Measurements from ENCODE around the gene PTOV1.

PTOV1 gene

DNA sequence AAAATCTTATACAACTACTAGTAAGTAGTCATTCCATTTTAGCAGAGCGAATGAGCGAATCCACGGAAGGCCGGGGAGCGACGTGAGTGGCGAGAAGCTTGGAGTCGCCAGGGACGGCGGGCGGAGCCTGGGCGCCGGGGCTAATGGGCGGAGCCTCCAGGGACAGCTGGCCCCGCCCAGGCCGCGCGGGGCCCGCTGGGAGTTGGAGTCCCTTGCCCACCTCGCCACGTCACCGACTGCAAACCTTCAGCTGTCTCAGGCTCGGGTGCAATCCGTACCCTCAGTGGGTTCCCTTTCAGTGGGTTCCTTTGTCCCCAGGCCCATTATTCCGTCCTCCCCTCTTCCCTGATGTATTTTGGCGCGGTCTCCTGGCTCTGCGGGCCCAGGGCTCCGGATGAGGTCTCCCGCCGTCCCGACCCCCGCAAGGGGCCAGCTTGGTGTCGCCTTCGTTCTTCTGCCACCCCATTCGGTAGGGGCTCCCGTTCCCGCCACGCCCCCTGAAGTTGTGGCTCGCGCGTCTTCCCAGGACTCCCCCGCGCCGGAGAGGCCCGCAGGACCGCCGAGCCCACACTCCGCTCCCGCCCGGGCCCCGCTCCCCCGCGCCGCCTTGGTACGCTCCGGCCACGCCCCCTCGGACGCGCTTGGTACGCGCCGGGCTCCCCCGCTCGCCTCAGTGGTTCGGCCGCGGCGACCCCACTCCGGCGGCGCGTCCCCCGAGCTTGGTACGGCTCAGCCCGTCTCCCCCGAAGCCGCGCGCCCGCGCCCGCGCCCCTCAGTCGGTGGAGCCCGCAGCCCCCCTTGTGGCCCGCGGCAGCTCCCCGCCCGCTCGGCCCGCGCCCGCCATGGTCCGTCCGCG lies at the start of gene PTOV1:
TSS of gene PTOV1 (plus strand) at position 673 of the 856 bp plus-strand sequence.
- peak; percentile 95 for DNase-seq

DNA sequence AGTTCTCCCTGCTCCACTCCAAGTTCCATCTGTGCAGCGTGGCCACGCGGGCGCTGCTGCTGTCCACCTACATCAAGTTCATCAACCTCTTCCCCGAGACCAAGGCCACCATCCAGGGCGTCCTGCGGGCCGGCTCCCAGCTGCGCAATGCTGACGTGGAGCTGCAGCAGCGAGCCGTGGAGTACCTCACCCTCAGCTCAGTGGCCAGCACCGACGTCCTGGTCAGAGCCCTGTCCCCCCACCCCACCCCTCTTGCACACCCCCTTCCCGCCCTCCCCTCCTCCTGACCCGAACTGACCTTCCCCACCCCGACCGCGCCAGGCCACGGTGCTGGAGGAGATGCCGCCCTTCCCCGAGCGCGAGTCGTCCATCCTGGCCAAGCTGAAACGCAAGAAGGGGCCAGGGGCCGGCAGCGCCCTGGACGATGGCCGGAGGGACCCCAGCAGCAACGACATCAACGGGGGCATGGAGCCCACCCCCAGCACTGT lies 49.5 kb upstream of the PTOV1 start:
- DNase-seq = peak; percentile 60

DNA sequence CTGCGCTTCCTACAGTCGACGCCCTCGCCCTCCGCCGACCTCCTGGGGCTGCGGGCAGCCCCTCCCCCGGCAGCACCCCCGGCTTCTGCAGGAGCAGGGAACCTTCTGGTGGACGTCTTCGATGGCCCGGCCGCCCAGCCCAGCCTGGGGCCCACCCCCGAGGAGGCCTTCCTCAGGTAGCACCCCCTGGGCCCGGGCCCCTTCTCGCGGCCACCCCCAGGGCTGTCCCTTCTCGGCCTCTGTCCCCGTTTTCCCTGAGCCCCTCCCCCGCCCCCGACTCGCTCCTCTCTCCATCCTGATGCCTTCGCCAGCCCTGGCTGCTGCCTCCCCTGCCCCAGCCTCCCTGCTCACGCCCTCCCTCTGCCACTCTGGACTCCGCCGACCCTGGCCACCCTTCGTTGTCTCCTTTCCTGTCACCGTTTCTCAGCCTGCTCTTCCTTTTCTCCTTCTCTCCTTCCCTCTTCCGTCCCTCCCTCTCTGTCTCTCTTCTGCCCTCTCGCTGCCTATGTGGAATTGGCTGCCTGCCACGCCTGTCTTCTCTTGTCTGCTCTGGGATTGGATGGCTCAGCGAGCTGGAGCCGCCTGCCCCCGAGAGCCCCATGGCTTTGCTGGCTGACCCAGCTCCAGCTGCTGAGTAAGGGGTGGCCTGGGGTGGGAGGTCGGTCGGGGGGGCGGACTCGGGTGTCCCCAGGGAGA lies 48.8 kb upstream of the PTOV1 start:
- peak; percentile 93 for DNase-seq

DNA sequence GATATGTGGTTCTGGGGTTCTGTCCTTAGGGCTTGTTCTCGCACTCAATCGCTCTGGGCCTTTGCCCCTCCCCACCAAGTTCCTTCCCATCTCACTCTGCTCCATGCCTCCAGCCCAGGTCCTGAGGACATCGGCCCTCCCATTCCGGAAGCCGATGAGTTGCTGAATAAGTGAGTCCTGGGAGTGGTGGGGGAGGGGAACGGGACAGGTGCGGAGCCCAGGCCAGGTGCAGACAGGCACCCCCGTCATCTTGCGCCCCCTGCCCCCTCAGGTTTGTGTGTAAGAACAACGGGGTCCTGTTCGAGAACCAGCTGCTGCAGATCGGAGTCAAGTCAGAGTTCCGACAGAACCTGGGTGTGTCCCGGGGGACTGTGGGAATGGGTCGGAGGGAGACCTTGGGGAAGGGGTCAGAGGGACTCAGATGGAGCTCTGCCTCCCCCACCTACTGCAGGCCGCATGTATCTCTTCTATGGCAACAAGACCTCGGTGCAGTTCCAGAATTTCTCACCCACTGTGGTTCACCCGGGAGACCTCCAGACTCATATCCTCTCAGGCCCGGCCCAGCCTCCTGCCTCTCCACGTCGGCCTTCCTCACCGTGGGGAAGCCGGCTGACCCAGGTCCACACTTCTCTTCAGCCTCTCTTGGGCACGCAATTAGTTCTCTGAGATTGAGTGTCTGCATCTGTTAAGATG lies 48.0 kb upstream of the PTOV1 start:
- peak; percentile 93 for DNase-seq

DNA sequence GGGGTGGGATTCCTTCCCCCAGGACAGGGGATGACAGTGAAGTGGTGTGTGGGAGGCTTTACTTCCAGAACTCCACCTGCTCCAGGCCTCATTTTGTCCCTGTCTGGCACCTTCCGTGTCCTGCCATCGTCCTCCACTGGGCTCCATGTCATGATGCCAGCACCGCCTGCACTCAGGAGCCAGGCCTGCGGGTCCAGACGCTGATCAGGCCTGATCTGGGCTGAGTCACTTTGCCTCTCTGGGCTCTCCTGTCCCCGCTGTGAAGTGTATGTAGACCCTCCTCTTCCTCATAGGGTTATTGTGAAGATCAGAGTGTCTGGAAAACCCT lies 47.5 kb upstream of the PTOV1 start:
- peak; percentile 59 for DNase-seq

DNA sequence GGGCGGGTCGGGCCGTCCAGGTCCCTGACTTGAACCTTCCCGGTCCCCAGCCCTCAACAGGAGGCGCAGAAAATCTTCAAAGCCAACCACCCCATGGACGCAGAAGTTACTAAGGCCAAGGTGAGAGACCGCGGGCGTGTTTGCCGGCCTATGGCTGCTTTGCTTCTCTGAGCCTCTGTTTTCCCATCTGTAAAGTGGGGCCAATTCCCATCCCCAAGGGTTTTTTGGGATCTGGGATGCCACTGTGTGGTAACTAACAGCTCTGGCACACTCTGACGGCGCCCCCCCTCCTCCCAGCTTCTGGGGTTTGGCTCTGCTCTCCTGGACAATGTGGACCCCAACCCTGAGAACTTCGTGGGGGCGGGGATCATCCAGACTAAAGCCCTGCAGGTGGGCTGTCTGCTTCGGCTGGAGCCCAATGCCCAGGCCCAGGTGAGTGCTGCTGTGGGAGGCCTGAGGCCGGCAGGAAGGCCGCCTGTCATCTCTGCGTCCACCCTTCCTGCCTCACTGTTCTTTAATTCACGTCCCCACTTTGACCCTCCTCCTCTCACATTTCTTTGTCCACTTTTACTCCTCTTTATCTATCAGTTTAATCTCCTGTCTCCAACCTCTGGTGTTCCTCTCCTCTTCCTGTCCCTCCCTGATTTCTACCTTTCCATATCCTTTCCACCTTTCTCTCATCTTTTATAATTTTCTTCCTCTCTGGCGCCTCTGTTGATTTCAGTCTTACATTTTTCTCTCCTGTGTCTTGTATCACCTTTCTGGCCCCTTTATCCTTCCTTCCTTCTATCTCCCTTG lies 44.9 kb upstream of the PTOV1 start:
- DNase-seq = no peak

DNA sequence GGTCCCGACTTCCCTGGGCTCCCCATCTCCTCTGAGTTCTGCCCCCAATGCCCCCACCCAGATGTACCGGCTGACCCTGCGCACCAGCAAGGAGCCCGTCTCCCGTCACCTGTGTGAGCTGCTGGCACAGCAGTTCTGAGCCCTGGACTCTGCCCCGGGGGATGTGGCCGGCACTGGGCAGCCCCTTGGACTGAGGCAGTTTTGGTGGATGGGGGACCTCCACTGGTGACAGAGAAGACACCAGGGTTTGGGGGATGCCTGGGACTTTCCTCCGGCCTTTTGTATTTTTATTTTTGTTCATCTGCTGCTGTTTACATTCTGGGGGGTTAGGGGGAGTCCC lies 44.4 kb upstream of the PTOV1 start:
- no peak for DNase-seq

DNA sequence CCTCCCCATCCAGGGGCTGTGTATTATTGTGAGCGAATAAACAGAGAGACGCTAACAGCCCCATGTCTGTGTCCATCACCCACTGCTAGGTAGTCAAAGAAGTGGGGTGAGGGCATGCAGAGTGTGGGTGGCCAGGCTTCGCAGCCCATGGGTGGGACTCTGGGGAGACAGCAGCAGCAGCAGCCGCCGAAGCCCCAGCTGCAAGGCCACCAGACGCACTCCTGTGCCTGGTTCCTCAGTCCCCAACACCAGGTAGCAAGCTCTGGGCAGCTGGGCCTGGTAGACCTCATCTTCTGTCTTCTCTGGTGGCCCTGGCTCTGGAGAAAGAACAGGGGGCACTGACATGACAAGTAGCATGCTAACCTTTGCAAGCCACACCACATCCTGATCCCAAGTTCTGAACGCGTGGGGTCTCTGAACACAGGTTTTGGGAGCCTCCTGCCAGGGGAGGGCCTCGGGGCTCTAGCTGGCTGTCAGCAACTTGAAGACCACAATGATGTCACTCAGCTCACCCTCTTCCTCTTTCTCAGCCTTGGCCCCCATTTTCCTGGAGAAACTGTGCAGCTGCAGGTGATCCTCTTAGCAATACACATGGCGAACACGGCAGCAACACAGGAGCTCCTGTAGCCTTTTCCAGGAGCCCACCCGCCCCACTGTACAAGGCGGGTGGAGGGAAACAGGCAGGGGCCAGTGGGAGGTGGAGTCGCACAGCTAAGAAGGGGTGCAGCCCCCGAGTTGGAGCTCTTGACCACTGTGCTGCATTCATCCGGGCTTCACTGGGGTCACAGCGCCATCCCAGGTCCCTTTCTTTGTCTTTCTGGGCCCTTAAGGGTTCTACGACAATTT lies 43.7 kb upstream of the PTOV1 start:
- peak; percentile 22 for DNase-seq

DNA sequence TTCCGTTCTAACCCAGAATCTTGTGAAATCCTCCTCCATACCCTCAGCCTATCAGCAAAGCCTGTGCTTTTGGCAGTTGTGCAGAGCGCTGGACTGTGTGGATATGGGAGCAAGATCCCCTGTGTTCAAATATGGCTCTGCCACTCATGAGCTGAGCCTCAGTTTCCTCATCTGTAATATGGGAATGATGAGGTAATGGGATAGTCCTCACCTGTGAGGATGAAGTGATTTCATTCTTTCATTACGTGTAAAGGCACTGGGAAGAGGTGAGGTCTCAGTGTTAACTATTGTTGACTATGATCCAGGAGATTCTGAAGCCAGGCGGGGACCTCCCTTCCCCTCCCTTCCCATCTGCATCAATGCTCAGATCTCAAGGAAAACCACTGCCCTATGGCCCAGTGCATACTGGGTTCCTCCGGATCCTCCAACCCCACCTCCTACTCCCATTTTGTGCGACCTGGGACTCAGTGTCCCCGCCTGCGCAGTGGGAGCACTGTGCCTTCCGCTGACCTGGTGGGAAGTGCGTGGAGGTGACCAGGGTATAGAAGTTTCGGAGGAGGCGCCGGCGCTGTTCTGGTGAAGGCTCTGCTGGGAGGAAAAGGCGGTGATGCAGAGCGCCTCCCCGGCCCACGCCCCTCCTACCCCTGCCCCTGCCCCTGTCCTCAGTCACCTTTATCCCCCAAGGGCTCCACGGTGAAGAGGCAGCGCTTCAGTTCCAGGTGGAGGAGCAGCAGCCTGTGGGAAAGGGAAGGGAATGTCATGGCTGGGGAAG lies 42.9 kb upstream of the PTOV1 start:
- no peak for DNase-seq

DNA sequence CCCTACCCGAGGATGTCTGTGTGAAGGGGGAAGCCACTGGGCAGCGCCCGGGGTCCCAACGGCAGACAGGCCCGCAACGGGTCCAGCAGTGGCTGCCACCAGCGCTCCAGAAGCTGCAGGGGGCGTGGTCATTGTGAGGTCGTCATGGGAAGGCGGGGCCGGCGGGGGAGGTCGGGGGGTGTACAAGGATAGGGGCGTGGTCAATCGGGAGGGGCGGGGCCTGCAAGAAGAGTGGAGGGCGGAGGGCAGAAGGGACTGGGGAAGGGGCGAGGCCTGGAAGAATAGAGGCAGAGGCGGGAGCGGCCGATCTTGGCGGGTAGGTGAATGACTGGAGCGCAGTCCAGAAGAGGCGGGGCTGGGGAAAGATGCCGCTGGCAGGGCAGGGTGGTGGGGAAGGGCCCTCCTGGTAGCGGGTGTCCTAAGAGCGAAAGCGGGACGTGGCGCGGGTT lies 42.2 kb upstream of the PTOV1 start:
- DNase-seq = peak; percentile 96

DNA sequence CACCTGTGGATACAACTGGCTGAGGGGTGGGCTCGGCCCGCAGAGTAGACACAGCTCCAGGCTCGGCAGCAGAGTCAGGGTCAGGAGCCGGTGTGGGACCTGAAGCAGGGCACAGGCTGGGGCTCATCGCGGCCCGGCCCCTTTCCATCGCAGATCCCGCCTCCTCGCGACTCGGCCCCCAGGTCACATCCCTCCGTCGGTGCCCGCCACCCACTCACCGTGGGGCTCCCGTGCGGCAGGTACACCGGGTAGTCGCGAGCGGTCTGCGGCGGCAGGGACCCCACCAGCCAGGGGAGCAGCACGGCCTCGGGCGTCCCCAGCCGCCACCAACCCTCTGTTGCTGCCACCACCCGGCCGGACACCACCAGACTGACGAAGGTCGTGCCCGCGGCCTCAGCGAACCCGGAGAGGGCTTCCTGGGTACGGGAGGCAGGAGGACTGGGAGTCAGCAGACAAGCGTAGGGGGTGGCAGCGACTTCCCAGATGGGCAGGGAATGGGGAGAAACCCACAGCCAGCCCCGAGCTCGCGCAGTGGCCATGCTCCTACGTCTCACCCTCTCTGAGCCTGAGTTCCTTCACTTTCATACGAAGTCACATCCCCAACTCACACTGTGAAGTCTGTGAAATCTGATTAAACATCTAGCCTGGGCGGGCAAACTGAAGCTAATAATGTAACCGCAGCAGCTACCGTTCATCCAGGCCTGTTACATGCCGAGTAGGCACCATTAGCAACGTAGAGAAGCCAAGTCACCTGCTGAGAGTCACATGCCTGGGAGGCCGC lies 41.6 kb upstream of the PTOV1 start:
- peak; percentile 86 for DNase-seq

DNA sequence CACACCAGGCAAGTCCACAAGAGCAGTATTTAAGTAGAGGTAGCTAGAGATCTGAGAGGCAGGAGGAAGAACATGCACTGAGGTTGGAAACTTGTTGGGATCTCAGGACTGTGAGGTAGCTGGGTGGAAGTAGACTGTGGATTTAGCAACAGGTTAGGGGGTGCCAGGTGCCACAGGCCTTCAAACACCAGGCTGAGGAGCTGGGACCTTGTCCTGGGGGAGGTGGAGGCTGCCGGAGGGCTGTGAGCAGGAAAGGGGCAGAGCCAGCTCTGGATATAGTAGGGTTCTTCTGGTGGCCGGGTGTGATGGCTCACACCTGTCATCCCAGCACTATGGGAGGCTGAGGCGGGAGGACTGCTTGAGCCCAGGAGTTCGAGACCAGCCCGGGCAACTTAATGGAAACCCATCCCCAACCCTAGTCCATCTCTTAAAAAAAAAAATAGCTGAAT lies 41.0 kb upstream of the PTOV1 start:
- no peak for DNase-seq

DNA sequence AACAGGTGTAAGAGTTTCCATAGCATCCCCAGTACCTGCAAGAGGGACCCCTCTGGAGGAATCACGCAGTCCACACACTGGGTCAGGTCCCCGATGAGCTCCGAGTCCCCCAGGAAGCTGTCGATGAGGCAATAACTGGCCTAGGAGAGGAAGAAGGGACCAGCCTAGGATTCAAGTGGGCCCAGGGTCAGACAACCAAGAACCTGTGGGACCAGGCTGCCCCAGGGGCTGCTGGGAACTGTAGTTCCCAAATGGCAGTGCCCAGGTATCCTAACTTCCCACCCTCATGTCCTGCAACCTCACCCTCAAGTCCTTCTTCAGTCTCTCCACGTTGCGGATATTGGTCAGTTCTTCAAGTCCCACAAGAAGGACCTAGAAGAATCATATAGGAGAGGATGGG lies 39.6 kb upstream of the PTOV1 start:
- DNase-seq = peak; percentile 44

DNA sequence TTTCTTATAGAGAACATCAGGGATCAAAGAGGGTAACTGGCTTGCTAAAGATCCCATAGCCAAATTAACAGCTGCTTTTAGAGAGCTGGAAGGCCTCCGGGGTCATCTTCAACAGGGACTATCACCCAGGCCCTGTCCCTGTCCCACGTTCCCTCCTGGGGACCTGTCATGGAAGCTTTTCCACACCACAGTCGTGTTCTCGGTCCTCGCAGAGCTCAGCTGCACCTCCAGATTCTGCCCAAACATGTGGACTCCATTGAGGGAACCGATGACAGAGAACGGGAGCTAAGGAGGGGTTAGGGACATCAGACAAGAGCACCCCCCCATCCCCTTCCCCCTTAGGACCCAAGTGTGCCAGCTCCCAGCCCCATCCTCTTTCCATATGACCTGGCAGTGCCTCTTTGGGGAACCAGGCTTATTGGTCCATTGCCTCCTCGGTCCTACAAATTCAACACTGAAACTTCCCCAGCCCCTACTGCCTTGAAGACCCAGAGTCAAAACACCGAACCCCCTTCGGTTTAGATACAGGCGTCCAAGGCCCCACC lies 38.4 kb upstream of the PTOV1 start:
- peak; percentile 44 for DNase-seq

DNA sequence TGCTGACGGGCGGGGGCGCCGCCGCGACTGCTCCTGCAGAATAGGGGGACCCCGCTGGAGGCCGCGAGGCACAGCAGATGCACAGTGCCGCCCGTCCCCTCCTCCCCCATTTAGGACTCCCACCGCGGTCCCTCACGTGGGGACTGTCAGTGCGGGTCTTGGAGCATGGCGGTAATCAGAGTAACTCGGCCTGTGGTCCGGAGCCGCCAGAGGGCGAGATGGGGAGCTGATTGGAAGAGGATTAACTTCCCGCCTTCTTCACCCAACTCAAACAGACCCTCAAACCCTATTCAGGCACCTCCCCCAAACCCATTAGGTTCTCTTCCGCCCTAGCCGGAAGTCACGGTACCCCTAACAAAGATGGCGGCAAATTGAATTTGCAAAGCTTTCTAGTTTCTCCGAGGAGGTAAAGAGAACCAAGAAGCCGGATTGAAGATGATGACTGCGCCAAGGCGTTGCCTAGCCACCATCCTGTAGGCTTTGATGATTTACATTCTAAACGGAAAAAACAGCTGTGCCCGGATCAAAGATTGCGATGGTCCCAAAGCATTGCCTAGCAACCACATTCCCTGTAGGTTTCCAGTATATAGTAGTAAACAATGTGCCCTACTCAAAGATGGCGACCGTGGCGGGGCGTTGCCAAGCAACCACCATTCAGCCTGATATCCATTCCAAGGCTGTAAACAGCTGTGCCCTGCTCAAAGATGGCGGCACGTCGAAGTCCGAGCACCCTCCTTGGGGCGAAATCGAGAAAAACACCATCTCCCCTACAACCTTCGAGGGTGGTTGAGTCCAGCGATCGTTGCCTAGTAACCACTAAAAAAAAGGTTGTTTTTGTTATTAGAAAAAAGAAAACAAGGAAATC lies 37.7 kb upstream of the PTOV1 start, which contains the start of gene FUZ:
TSS of gene FUZ (minus strand) at position 296 of the 865 bp plus-strand sequence. CDS start at position 110, 186 bp downstream.
- DNase-seq = peak; percentile 98

DNA sequence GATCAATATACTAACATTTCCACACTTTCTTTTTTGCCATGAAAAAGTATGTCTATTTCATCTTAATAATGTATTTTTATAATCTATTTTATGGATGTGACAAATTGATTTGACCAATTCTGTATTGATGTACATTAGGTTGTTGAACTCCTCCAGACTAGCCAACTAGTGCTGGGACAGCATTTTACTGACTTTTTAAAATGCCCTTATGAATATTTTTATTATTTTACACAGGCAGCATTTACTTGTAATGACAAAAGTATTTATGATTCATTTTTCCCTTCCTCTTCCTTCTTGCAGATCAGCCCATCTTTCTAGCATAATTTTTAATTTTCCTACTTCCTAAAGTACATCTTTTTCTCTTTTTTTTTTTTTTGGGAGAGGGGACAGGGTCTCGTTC lies 36.9 kb upstream of the PTOV1 start:
- DNase-seq = peak; percentile 31

DNA sequence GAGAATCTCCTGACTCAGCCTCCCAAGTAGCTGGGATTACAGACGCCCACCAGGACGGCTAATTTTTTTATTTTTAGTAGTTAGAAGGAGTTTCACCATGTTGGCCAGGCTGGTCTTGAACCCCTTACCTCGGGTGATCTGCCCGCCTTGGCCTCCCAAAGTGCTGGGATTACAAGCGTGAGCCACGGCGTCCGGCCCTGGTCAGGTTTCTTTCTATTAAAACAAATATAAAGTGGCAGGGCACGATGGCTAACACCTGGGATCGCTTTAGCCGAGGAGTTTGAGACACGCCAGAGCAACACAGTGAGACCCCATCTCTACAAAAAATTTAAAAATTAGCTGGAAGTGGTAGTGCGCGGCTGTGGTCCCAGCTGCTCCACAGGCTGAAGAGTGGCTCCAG lies 34.4 kb upstream of the PTOV1 start:
- peak; percentile 38 for DNase-seq

DNA sequence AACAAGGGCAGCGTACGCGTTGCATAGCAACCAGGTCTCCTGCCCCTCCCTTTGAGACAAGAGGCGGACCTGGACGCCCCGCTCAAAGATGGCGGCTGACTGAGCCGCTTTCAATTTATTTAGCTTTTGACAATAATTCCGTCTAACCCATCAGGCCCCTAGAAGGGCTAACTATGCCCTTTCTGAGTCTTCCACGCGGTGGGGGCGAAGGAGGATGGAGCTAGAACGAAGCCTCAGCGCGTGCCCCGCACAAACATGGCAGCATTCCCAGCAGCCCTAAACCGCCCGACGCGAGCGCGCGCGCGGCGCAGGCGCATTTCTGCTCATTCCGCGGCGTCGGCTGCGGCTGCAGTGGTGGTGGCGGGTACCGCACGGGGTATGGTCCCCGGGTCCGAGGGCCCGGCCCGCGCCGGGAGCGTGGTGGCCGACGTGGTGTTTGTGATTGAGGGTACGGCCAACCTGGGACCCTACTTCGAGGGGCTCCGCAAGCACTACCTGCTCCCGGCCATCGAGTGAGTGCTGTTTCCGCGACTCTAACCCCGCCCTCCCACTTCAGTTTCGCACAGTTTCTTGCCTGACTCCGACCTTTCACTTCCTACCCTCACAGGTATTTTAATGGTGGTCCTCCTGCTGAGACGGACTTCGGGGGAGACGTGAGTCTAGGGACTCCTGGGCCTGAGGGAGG lies 32.9 kb upstream of the PTOV1 start, which contains the start of gene MED25:
TSS of gene MED25 (plus strand) at position 326 of the 685 bp plus-strand sequence. CDS start at position 379, 53 bp downstream.
- DNase-seq = peak; percentile 91
